Measurements from ENCODE around the gene RICTOR. TPM values are rescaled to one million over a fixed set of nuclear protein-coding genes. Genes with fewer than 3 reads are reported as not detected.

Gene RICTOR
- total and polyA plus RNA-seq, 2 donors from 2014 or later: 3.4 to 43.8 TPM

DNA sequence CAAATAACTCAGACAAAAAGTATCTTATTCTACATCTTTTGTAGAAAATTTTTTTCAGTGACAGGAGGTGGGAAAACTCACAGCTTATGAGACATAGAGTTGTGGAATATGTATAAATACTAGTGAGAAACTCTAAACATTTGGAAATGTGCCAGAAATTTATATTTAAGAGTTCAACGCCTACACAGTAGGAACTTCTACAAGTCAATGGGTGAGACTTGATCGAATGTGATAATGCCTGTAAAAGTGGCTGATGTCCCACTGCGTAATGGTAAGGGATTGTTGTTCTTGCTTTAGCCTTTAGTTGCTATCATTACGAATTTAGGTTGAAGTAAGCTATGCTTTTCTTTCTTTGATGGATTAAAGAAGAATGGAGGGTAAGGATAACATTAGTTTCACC, 40.0 kb upstream of the RICTOR start:
- intact Hi-C loops (cut with DNase I): no loop called here
- no peak for FAIRE-seq
- Histone ChIP-seq H3K27ac (ENCODE audit: low read depth in 2 of 2, low read length in 2 of 2) (no peak overlapping the region), H3K36me3 (ENCODE audit: control insufficient read depth in 2 of 3, insufficient read depth in 3 of 3, low read length in 3 of 3) (no peaks in the 10 kb centered on the region), H3K27me3 (ENCODE audit: control insufficient read depth, insufficient read depth, low read length) (no peaks in the 10 kb centered on the region), H3K4me1 (ENCODE audit: control insufficient read depth in 2 of 3, insufficient read depth in 2 of 3, low read depth in 1 of 3, low read length in 3 of 3) (no peaks in the 10 kb centered on the region), H3K9me3 (ENCODE audit: control insufficient read depth in 2 of 3, insufficient read depth in 1 of 3, low read length in 3 of 3) (no peaks in the 10 kb centered on the region), H3K4me3 (ENCODE audit: low read length in 3 of 3) (no peak overlapping the region), H3K9ac (ENCODE audit: low read length in 3 of 3) (no peak overlapping the region)
- no peak for DNase-seq
- TF ChIP-seq, protein P1, sequence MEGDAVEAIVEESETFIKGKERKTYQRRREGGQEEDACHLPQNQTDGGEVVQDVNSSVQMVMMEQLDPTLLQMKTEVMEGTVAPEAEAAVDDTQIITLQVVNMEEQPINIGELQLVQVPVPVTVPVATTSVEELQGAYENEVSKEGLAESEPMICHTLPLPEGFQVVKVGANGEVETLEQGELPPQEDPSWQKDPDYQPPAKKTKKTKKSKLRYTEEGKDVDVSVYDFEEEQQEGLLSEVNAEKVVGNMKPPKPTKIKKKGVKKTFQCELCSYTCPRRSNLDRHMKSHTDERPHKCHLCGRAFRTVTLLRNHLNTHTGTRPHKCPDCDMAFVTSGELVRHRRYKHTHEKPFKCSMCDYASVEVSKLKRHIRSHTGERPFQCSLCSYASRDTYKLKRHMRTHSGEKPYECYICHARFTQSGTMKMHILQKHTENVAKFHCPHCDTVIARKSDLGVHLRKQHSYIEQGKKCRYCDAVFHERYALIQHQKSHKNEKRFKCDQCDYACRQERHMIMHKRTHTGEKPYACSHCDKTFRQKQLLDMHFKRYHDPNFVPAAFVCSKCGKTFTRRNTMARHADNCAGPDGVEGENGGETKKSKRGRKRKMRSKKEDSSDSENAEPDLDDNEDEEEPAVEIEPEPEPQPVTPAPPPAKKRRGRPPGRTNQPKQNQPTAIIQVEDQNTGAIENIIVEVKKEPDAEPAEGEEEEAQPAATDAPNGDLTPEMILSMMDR (IDR thresholded peaks at IDR 0.05; ENCODE audit: borderline replicate concordance, extremely low read depth, insufficient read depth): no peak

DNA sequence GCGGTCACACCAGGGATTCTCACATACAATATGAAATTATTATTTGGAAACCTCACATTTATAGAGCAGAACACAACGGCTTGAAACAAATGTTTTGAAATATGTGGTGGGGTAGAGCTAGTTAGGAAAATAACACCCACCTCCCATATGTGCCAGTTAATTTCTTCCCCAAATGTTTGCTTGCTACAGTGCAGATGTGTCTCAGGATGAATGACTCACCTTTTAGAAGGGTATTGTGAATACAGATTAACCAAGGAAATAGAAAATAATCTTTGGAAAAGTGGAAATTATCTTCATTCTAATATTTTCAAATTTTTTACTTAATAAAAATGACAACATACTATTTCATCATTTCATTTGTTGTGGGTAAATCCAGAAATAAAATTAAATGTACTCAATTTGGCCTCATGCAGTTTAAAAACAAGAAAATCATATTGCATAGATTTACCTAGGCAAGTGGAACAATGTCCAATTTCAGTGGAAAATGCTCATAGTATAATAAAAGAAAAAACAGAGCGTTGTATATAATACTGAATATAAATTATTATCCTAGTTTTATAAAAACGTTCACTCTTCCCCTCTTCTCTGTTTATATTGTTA, 39.3 kb upstream of the RICTOR start:
- no peaks in the 10 kb centered on the region for H3K36me3 ChIP-seq (ENCODE audit: control insufficient read depth in 2 of 3, insufficient read depth in 3 of 3, low read length in 3 of 3)
- H3K27ac ChIP-seq (ENCODE audit: low read depth in 2 of 2, low read length in 2 of 2): no peak overlapping the region
- no peak overlapping the region for H3K4me3 ChIP-seq (ENCODE audit: low read length in 3 of 3)
- H3K9me3 ChIP-seq (ENCODE audit: control insufficient read depth in 2 of 3, insufficient read depth in 1 of 3, low read length in 3 of 3): no peaks in the 10 kb centered on the region
- H3K9ac ChIP-seq (ENCODE audit: low read length in 3 of 3): no peak overlapping the region
- intact Hi-C loops (cut with DNase I): no loop called here
- no peaks in the 10 kb centered on the region for H3K4me1 ChIP-seq (ENCODE audit: control insufficient read depth in 2 of 3, insufficient read depth in 2 of 3, low read depth in 1 of 3, low read length in 3 of 3)
- FAIRE-seq (no peak), DNase-seq (no peak)
- TF ChIP-seq, protein P1 (IDR thresholded peaks at IDR 0.05; ENCODE audit: borderline replicate concordance, extremely low read depth, insufficient read depth): no peak
- H3K27me3 ChIP-seq (ENCODE audit: control insufficient read depth, insufficient read depth, low read length): no peaks in the 10 kb centered on the region

DNA sequence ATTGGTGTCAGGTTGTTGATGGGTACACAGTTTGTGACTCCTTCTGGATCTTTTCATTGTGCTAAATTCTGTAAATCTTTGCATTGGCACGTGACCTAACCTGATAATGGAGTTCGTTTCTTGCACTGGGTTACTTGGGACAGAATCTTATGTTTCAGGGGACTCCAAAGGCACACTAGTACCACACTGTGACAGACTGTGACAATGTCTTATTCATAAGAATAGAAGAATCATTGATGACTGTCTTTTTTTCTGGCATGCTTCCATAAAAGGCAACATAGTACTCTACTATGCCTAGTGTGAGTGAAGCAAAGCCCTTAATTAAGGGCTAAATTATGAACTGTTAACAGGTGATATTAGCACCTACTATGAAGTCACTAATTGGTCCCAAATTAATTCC, 35.4 kb upstream of the RICTOR start:
- Histone ChIP-seq H3K27ac (ENCODE audit: low read depth in 2 of 2, low read length in 2 of 2) (no peak overlapping the region), H3K9ac (ENCODE audit: low read length in 3 of 3) (no peak overlapping the region), H3K36me3 (ENCODE audit: control insufficient read depth in 2 of 3, insufficient read depth in 3 of 3, low read length in 3 of 3) (no peaks in the 10 kb centered on the region), H3K4me1 (ENCODE audit: control insufficient read depth in 2 of 3, insufficient read depth in 2 of 3, low read depth in 1 of 3, low read length in 3 of 3) (no peaks in the 10 kb centered on the region), H3K4me3 (ENCODE audit: low read length in 3 of 3) (no peak overlapping the region), H3K9me3 (ENCODE audit: control insufficient read depth in 2 of 3, insufficient read depth in 1 of 3, low read length in 3 of 3) (no peaks in the 10 kb centered on the region), H3K27me3 (ENCODE audit: control insufficient read depth, insufficient read depth, low read length) (no peaks in the 10 kb centered on the region)
- TF ChIP-seq, protein P1 (IDR thresholded peaks at IDR 0.05; ENCODE audit: borderline replicate concordance, extremely low read depth, insufficient read depth): no peak
- FAIRE-seq: no peak
- DNase-seq: no peak
- intact Hi-C loops (cut with DNase I): no loop called here

DNA sequence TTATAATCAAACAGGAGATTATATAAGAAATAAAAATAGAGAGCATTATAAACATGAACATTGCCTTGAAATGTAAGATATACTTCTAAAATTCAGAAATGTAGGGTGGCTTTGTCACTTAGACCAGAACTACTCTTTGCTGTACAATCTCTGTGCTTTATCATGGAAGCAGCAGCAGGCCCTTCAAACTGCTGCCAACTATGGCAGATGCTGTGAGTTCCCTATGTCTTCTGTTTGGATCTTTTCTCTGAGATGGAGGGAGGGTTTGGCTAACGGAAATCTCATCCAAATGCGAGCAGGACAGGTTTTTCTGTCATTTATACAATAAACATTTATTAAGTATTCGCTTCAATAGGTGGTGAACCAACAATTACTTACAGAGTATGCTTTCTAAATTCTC, 34.8 kb upstream of the RICTOR start:
- intact Hi-C loops (cut with DNase I): no loop called here
- no peak overlapping the region for H3K27ac ChIP-seq (ENCODE audit: low read depth in 2 of 2, low read length in 2 of 2)
- no peak overlapping the region for H3K4me3 ChIP-seq (ENCODE audit: low read length in 3 of 3)
- no peaks in the 10 kb centered on the region for H3K9me3 ChIP-seq (ENCODE audit: control insufficient read depth in 2 of 3, insufficient read depth in 1 of 3, low read length in 3 of 3)
- FAIRE-seq (no peak), DNase-seq (no peak)
- no peak overlapping the region for H3K9ac ChIP-seq (ENCODE audit: low read length in 3 of 3)
- no peaks in the 10 kb centered on the region for H3K4me1 ChIP-seq (ENCODE audit: control insufficient read depth in 2 of 3, insufficient read depth in 2 of 3, low read depth in 1 of 3, low read length in 3 of 3)
- no peaks in the 10 kb centered on the region for H3K36me3 ChIP-seq (ENCODE audit: control insufficient read depth in 2 of 3, insufficient read depth in 3 of 3, low read length in 3 of 3)
- no peaks in the 10 kb centered on the region for H3K27me3 ChIP-seq (ENCODE audit: control insufficient read depth, insufficient read depth, low read length)
- TF ChIP-seq, protein P1 (IDR thresholded peaks at IDR 0.05; ENCODE audit: borderline replicate concordance, extremely low read depth, insufficient read depth): no peak
